ENCODE measurements around the gene HACL1. TPM values are rescaled to one million over a fixed set of nuclear protein-coding genes. Genes with fewer than 3 reads are reported as not detected.
"Not testable (repeated sequence)": the region's sequence is repeated elsewhere in the genome, so short reads cannot be mapped to it uniquely, and the experiment has no call there.

Gene HACL1
- total RNA-seq, 4 donors from 2014 or later: 22.5 to 50.1 (median 33.0) TPM

- no peaks in the 10 kb centered on the region for H3K27me3 ChIP-seq
- TF ChIP-seq CTCF (IDR thresholded peaks at IDR 0.05) (no peak), POLR2A (IDR thresholded peaks at IDR 0.05) (no peak)
- H3K4me3 ChIP-seq: no peak overlapping the region
- DNase-seq: no peak
- no peaks in the 10 kb centered on the region for H3K36me3 ChIP-seq
- peaks cover 0 to 14% (median 0%) of the 10 kb centered on the region in 4 donors for H3K4me1 ChIP-seq
- no peak overlapping the region for H3K27ac ChIP-seq
- no peaks in the 10 kb centered on the region for H3K9me3 ChIP-seq
Observed at GRCh38 chr3:15610082-15610759, 8.9 kb upstream of the HACL1 start.

GRCh38 chr3:15606434-15606891, 5.1 kb upstream of the HACL1 start:
- Histone ChIP-seq H3K27ac (peak overlapping the region in 3 of 4 donors; percentile 10 to 76 (median 59)), H3K9me3 (no peaks in the 10 kb centered on the region), H3K27me3 (no peaks in the 10 kb centered on the region), H3K36me3 (no peaks in the 10 kb centered on the region), H3K4me1 (peaks cover 0 to 27% (median 0%) of the 10 kb centered on the region in 4 donors), H3K4me3 (no peak overlapping the region)
- peak in 1 of 3 donors; percentile 64 for DNase-seq
- TF ChIP-seq CTCF (IDR thresholded peaks at IDR 0.05): no peak
- no peak for TF ChIP-seq POLR2A (IDR thresholded peaks at IDR 0.05)

- H3K9me3 ChIP-seq, DNase-seq, H3K36me3 ChIP-seq, H3K27me3 ChIP-seq, H3K4me3 ChIP-seq: not testable (repeated sequence)
- Histone ChIP-seq H3K4me1 (peaks cover 0 to 36% (median 4%) of the 10 kb centered on the region in 4 donors), H3K27ac (peak overlapping the region in 1 of 4 donors; percentile 17)
Observed at GRCh38 chr3:15604584-15604983, 3.2 kb upstream of the HACL1 start.

- not testable (repeated sequence) for DNase-seq, H3K27me3 ChIP-seq, H3K9me3 ChIP-seq
- H3K36me3 ChIP-seq: peaks cover 0 to 24% (median 0%) of the 10 kb centered on the region in 3 donors
- H3K27ac ChIP-seq: peak overlapping the region in 1 of 4 donors; percentile 96
- peak overlapping the region in 2 of 4 donors; percentile 78 to 98 for H3K4me3 ChIP-seq
- H3K4me1 ChIP-seq: peaks cover 0 to 35% (median 4%) of the 10 kb centered on the region in 4 donors
Observed at GRCh38 chr3:15602816-15603215, 1.4 kb upstream of the HACL1 start.

GRCh38 chr3:15602146-15602536, 772 bp upstream of the HACL1 start:
- peaks cover 0 to 29% (median 4%) of the 10 kb centered on the region in 4 donors for H3K4me1 ChIP-seq

GRCh38 chr3:15601046-15601398, 347 bp downstream of the HACL1 start:
- Histone ChIP-seq H3K9me3 (no peaks in the 10 kb centered on the region), H3K36me3 (peaks cover 0 to 42% (median 0%) of the 10 kb centered on the region in 3 donors), H3K4me1 (peaks cover 0 to 26% (median 4%) of the 10 kb centered on the region in 4 donors), H3K27ac (peak overlapping the region; percentile 79 to 96 (median 88)), H3K4me3 (peak overlapping the region; percentile 64 to 98 (median 79)), H3K27me3 (no peaks in the 10 kb centered on the region)
- TF ChIP-seq CTCF (IDR thresholded peaks at IDR 0.05): no peak
- TF ChIP-seq POLR2A (IDR thresholded peaks at IDR 0.05): no peak
- DNase-seq: no peak

More at GRCh38 chr3:15602146-15602536, 772 bp upstream of the HACL1 start:
- peaks cover 0 to 31% (median 0%) of the 10 kb centered on the region in 3 donors for H3K36me3 ChIP-seq
- no peak for DNase-seq
- H3K4me3 ChIP-seq: peak overlapping the region; percentile 64 to 98 (median 79)
- H3K27me3 ChIP-seq: no peaks in the 10 kb centered on the region
- peak overlapping the region; percentile 79 to 96 (median 88) for H3K27ac ChIP-seq
- TF ChIP-seq CTCF (IDR thresholded peaks at IDR 0.05) (no peak), POLR2A (IDR thresholded peaks at IDR 0.05) (no peak)
- no peaks in the 10 kb centered on the region for H3K9me3 ChIP-seq
